Osteoblast (primary cell): ENCODE results near the gene IER3. TPM values are rescaled to one million over a fixed set of nuclear protein-coding genes. Genes with fewer than 3 reads are reported as not detected.
A peak's percentile ranks its signal among the peaks of the same experiment; 100 is the strongest.

Experiments used
- DNase-seq: peaks from one replicate; pipeline ENCODE4 v3.0.0; 2011; ENCODE audit warnings: low spot score, mixed read lengths; ENCODE audit not compliant: insufficient read length; ENCODE audit errors: missing footprints
- H2AFZ ChIP-seq: 2 replicates; pipeline ENCODE4 v1.6.0; 2011; ENCODE audit warnings: mild to moderate bottlenecking, low read length
- H3K27ac ChIP-seq: 2 replicates; pipeline ENCODE4 v1.5.1; 2011; ENCODE audit warnings: mild to moderate bottlenecking, low read depth, low read length, moderate library complexity
- H3K27me3 ChIP-seq: 2 replicates; pipeline ENCODE4 v1.6.0; 2012; ENCODE audit warnings: mild to moderate bottlenecking, control low read depth, inconsistent platforms, low read length, moderate library complexity; ENCODE audit not compliant: insufficient read depth
- H3K36me3 ChIP-seq: 2 replicates; pipeline ENCODE4 v1.5.1; 2011; ENCODE audit warnings: mild to moderate bottlenecking, low read length, control low read depth, moderate library complexity; ENCODE audit not compliant: insufficient read depth
- H3K4me1 ChIP-seq: 2 replicates; pipeline ENCODE4 v1.5.1; 2011; ENCODE audit warnings: mild to moderate bottlenecking, low read length, control low read depth, moderate library complexity; ENCODE audit not compliant: insufficient read depth
- H3K4me2 ChIP-seq: 2 replicates; pipeline ENCODE4 v1.6.0; 2011; ENCODE audit warnings: mild to moderate bottlenecking, low read length; ENCODE audit not compliant: insufficient read depth
- H3K4me3 ChIP-seq: fragments of 200-600 bp; sonication (generic); 3 replicates; pipeline ENCODE4 v1.5.1; 2012; ENCODE audit warnings: mild to moderate bottlenecking, low read length, inconsistent platforms; ENCODE audit not compliant: insufficient read depth
- H3K79me2 ChIP-seq: 2 replicates; pipeline ENCODE4 v1.6.0; 2012; ENCODE audit warnings: mild to moderate bottlenecking, low read length, control low read depth, inconsistent platforms; ENCODE audit not compliant: insufficient read depth
- H3K9me3 ChIP-seq: 2 replicates; pipeline ENCODE4 v1.5.1; 2011; ENCODE audit warnings: low read depth, low read length, control low read depth
- H4K20me1 ChIP-seq: 2 replicates; pipeline ENCODE4 v1.6.0; 2012; ENCODE audit warnings: mild to moderate bottlenecking, low read length, control low read depth; ENCODE audit not compliant: insufficient read depth
- total RNA-seq: library from RNA; depleted of rRNA; stranded (reverse); fragments of >200 nt; gene quantifications from 2 replicates; pipeline ENCODE4 v1.2.3, GENCODE V29; 2012
- TF ChIP-seq, protein P1 (sequence below): IDR thresholded peaks from 2 replicates; pipeline ENCODE4 v1.5.1; 2011; ENCODE audit warnings: mild to moderate bottlenecking, low read depth, low read length, moderate library complexity; ENCODE audit errors: extremely low read depth

IER3 gene
- total RNA-seq, 1 donor: 54.6 TPM

GRCh38 chr6:30726506-30727413 is 17.6 kb downstream of the IER3 start:
- Histone ChIP-seq H3K4me2 (no peak overlapping the region), H3K36me3 (peaks cover 79% of the 10 kb centered on the region), H3K9me3 (no peaks in the 10 kb centered on the region), H3K27me3 (no peaks in the 10 kb centered on the region), H3K4me3 (no peak overlapping the region), H4K20me1 (peaks cover 44% of the 10 kb centered on the region), H3K79me2 (peaks cover 37% of the 10 kb centered on the region), H3K4me1 (peaks cover 42% of the 10 kb centered on the region), H3K27ac (peak overlapping the region; percentile 7), H2AFZ (no peak overlapping the region)
- no peak for DNase-seq
- TF ChIP-seq, protein P1, sequence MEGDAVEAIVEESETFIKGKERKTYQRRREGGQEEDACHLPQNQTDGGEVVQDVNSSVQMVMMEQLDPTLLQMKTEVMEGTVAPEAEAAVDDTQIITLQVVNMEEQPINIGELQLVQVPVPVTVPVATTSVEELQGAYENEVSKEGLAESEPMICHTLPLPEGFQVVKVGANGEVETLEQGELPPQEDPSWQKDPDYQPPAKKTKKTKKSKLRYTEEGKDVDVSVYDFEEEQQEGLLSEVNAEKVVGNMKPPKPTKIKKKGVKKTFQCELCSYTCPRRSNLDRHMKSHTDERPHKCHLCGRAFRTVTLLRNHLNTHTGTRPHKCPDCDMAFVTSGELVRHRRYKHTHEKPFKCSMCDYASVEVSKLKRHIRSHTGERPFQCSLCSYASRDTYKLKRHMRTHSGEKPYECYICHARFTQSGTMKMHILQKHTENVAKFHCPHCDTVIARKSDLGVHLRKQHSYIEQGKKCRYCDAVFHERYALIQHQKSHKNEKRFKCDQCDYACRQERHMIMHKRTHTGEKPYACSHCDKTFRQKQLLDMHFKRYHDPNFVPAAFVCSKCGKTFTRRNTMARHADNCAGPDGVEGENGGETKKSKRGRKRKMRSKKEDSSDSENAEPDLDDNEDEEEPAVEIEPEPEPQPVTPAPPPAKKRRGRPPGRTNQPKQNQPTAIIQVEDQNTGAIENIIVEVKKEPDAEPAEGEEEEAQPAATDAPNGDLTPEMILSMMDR: no peak

DNA sequence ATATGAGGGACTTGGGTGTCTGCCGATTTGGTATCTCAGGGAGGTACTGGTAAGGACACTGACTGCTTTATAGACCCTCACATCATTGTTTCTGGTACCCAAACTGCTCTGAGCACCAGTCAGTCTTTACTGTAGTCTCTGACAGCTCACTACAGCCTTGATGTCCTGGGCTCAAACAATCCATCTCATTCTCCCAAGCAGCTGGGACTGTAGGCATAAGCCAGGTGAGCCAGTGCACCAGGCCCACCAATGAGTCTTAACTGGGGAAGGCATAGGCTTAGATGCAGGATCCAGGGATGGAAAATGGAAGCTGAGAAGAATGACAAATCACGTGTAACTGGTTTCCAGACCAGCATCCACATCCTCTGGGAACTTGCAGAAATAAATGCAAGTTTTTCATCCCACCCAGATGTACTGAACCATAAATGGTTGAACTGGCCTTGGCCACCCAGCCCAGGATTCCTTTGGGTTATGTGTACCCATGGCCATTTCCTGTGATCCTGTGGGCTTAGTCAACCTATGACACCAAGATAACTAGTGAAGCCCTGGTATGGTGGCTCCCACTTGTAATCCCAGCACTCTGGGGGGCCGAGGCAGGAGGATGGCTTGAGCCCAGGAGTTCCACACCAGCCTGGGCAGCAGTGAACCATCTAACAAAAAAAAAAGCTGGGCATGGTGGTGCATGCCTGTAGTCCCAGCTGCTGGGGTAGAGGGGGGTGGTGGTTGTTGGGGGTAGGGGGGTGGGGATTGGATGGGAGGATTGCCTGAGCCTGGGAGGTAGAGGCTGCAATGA is 18.4 kb downstream of the IER3 start:
- H3K4me2 ChIP-seq: no peak overlapping the region
- no peaks in the 10 kb centered on the region for H3K27me3 ChIP-seq
- peaks cover 48% of the 10 kb centered on the region for H4K20me1 ChIP-seq
- peak; percentile 70 for DNase-seq
- TF ChIP-seq, protein P1: no peak
- H3K79me2 ChIP-seq: peaks cover 44% of the 10 kb centered on the region
- peaks cover 74% of the 10 kb centered on the region for H3K36me3 ChIP-seq
- no peak overlapping the region for H3K4me3 ChIP-seq
- peaks cover 42% of the 10 kb centered on the region for H3K4me1 ChIP-seq
- H3K27ac ChIP-seq: peak overlapping the region; percentile 26
- no peak overlapping the region for H2AFZ ChIP-seq
- H3K9me3 ChIP-seq: no peaks in the 10 kb centered on the region

- Histone ChIP-seq H3K27me3 (no peaks in the 10 kb centered on the region), H2AFZ (no peak overlapping the region), H3K36me3 (peaks cover 66% of the 10 kb centered on the region), H3K27ac (peak overlapping the region; percentile 26), H3K79me2 (peaks cover 52% of the 10 kb centered on the region), H3K4me1 (peaks cover 42% of the 10 kb centered on the region), H4K20me1 (peaks cover 48% of the 10 kb centered on the region), H3K9me3 (no peaks in the 10 kb centered on the region), H3K4me2 (peak overlapping the region; percentile 51), H3K4me3 (no peak overlapping the region)
- TF ChIP-seq, protein P1: no peak
- DNase-seq: peak; percentile 80
Measured at GRCh38 chr6:30724906-30725667, 19.3 kb downstream of the IER3 start.
